ENCODE data around the gene PIGC. TPM values are rescaled to one million over a fixed set of nuclear protein-coding genes. Genes with fewer than 3 reads are reported as not detected.

The PIGC gene
- total RNA-seq, 1 donor from 2014 or later, result 28.0 TPM

GRCh38 chr1:172486805-172487454 lies 43.1 kb upstream of the PIGC start:
- Histone ChIP-seq H3K36me3 (ENCODE audit: control insufficient read depth, insufficient read depth, low read length) (no peaks in the 10 kb centered on the region), H3K4me3 (ENCODE audit: low read depth, low read length) (no peak overlapping the region), H3K27me3 (ENCODE audit: control insufficient read depth, insufficient read depth, low read length) (no peaks in the 10 kb centered on the region)
- no peak for DNase-seq (ENCODE audit: low read depth)
- no peak for TF ChIP-seq CTCF (IDR thresholded peaks at IDR 0.05; ENCODE audit: insufficient read depth, low read length, poor library complexity, severe bottlenecking)

GRCh38 chr1:172485626-172486025 lies 41.8 kb upstream of the PIGC start:
- H3K27me3 ChIP-seq (ENCODE audit: control insufficient read depth, insufficient read depth, low read length), result no peaks in the 10 kb centered on the region
- DNase-seq (ENCODE audit: low read depth), result no peak
- no peaks in the 10 kb centered on the region for H3K36me3 ChIP-seq (ENCODE audit: control insufficient read depth, insufficient read depth, low read length)
- no peak for TF ChIP-seq CTCF (IDR thresholded peaks at IDR 0.05; ENCODE audit: insufficient read depth, low read length, poor library complexity, severe bottlenecking)
- H3K4me3 ChIP-seq (ENCODE audit: low read depth, low read length), result no peak overlapping the region

- no peak overlapping the region for H3K4me3 ChIP-seq (ENCODE audit: low read depth, low read length)
- DNase-seq (ENCODE audit: low read depth), result no peak
- no peaks in the 10 kb centered on the region for H3K36me3 ChIP-seq (ENCODE audit: control insufficient read depth, insufficient read depth, low read length)
- no peak for TF ChIP-seq CTCF (IDR thresholded peaks at IDR 0.05; ENCODE audit: insufficient read depth, low read length, poor library complexity, severe bottlenecking)
- H3K27me3 ChIP-seq (ENCODE audit: control insufficient read depth, insufficient read depth, low read length), result no peaks in the 10 kb centered on the region
Observed at GRCh38 chr1:172484252-172484651, 40.4 kb upstream of the PIGC start.

- DNase-seq (ENCODE audit: low read depth), result no peak
- no peak for TF ChIP-seq CTCF (IDR thresholded peaks at IDR 0.05; ENCODE audit: insufficient read depth, low read length, poor library complexity, severe bottlenecking)
- Histone ChIP-seq H3K4me3 (ENCODE audit: low read depth, low read length) (no peak overlapping the region), H3K27me3 (ENCODE audit: control insufficient read depth, insufficient read depth, low read length) (no peaks in the 10 kb centered on the region), H3K36me3 (ENCODE audit: control insufficient read depth, insufficient read depth, low read length) (no peaks in the 10 kb centered on the region)
Observed at GRCh38 chr1:172483448-172483847, 39.6 kb upstream of the PIGC start.

GRCh38 chr1:172482044-172482443 lies 38.2 kb upstream of the PIGC start:
- Histone ChIP-seq H3K27me3 (ENCODE audit: control insufficient read depth, insufficient read depth, low read length) (no peaks in the 10 kb centered on the region), H3K36me3 (ENCODE audit: control insufficient read depth, insufficient read depth, low read length) (no peaks in the 10 kb centered on the region), H3K4me3 (ENCODE audit: low read depth, low read length) (no peak overlapping the region)
- TF ChIP-seq CTCF (IDR thresholded peaks at IDR 0.05; ENCODE audit: insufficient read depth, low read length, poor library complexity, severe bottlenecking), result no peak
- no peak for DNase-seq (ENCODE audit: low read depth)

GRCh38 chr1:172480431-172480830 lies 36.6 kb upstream of the PIGC start:
- Histone ChIP-seq H3K36me3 (ENCODE audit: control insufficient read depth, insufficient read depth, low read length) (no peaks in the 10 kb centered on the region), H3K4me3 (ENCODE audit: low read depth, low read length) (no peak overlapping the region), H3K27me3 (ENCODE audit: control insufficient read depth, insufficient read depth, low read length) (no peaks in the 10 kb centered on the region)
- no peak for DNase-seq (ENCODE audit: low read depth)
- TF ChIP-seq CTCF (IDR thresholded peaks at IDR 0.05; ENCODE audit: insufficient read depth, low read length, poor library complexity, severe bottlenecking), result no peak
